Measurements from ENCODE around the gene LEP. TPM values are rescaled to one million over a fixed set of nuclear protein-coding genes. Genes with fewer than 3 reads are reported as not detected.

Gene LEP
- total RNA-seq, 1 experiment from 2014 or later: not detected

DNA sequence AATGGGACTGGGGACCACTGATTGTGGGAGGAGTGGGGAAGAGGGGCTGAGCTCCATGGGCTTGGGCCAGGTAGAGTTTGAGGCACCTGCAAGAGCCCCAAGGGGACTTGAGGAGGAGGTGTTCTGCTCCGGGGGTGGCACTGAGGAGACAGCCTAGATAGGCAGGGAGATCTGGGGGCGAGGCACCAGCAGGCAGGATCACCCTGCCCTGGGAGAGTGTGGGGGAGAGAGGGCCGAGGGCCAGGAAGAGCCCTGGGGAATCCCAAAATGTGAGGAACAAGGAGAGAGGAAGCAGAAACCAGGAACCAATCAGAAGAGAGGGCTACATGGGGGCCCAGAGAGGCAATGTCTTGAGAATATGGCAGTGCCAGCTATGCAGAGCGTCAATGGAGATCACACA lies 34.6 kb downstream of the LEP start:
- no peak overlapping the region for H3K4me3 ChIP-seq (ENCODE audit: low read depth in 2 of 2, low read length in 2 of 2)
- intact Hi-C loops (cut with micrococcal nuclease; ENCODE audit: unreplicated experiment): no loop called here
- H3K36me3 ChIP-seq (ENCODE audit: control insufficient read depth, insufficient read depth, low read length): no peaks in the 10 kb centered on the region
- 0 out of 2 replicates have a peak, but pooled peaks cover 2% of the 10 kb centered on the region for H3K27me3 ChIP-seq (ENCODE audit: control insufficient read depth, insufficient read depth, low read length)
- H3K4me1 ChIP-seq (ENCODE audit: control insufficient read depth, insufficient read depth, low read length): no peaks in the 10 kb centered on the region
- in situ Hi-C loops (cut with HindIII; ENCODE audit: low pct_unique_long_range_greater_than_20kb, low sequenced_read_pairs): no loop called here
- TF ChIP-seq, protein P1, sequence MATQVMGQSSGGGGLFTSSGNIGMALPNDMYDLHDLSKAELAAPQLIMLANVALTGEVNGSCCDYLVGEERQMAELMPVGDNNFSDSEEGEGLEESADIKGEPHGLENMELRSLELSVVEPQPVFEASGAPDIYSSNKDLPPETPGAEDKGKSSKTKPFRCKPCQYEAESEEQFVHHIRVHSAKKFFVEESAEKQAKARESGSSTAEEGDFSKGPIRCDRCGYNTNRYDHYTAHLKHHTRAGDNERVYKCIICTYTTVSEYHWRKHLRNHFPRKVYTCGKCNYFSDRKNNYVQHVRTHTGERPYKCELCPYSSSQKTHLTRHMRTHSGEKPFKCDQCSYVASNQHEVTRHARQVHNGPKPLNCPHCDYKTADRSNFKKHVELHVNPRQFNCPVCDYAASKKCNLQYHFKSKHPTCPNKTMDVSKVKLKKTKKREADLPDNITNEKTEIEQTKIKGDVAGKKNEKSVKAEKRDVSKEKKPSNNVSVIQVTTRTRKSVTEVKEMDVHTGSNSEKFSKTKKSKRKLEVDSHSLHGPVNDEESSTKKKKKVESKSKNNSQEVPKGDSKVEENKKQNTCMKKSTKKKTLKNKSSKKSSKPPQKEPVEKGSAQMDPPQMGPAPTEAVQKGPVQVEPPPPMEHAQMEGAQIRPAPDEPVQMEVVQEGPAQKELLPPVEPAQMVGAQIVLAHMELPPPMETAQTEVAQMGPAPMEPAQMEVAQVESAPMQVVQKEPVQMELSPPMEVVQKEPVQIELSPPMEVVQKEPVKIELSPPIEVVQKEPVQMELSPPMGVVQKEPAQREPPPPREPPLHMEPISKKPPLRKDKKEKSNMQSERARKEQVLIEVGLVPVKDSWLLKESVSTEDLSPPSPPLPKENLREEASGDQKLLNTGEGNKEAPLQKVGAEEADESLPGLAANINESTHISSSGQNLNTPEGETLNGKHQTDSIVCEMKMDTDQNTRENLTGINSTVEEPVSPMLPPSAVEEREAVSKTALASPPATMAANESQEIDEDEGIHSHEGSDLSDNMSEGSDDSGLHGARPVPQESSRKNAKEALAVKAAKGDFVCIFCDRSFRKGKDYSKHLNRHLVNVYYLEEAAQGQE (IDR thresholded peaks at IDR 0.05; ENCODE audit: insufficient read depth in 1 of 2, low read depth in 2 of 2, low read length in 1 of 2): no peak
- TF ChIP-seq SIN3A (IDR thresholded peaks at IDR 0.05; ENCODE audit: borderline replicate concordance, insufficient read depth, low read depth, low read length): no peak
- no peak for TF ChIP-seq TCF7L2 (IDR thresholded peaks at IDR 0.05; ENCODE audit: low read depth, low read length)
- no peak for TF ChIP-seq POLR2AphosphoS5 (IDR thresholded peaks at IDR 0.05; ENCODE audit: low read depth, low read length)
- TF ChIP-seq, protein P2, sequence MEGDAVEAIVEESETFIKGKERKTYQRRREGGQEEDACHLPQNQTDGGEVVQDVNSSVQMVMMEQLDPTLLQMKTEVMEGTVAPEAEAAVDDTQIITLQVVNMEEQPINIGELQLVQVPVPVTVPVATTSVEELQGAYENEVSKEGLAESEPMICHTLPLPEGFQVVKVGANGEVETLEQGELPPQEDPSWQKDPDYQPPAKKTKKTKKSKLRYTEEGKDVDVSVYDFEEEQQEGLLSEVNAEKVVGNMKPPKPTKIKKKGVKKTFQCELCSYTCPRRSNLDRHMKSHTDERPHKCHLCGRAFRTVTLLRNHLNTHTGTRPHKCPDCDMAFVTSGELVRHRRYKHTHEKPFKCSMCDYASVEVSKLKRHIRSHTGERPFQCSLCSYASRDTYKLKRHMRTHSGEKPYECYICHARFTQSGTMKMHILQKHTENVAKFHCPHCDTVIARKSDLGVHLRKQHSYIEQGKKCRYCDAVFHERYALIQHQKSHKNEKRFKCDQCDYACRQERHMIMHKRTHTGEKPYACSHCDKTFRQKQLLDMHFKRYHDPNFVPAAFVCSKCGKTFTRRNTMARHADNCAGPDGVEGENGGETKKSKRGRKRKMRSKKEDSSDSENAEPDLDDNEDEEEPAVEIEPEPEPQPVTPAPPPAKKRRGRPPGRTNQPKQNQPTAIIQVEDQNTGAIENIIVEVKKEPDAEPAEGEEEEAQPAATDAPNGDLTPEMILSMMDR (IDR thresholded peaks at IDR 0.05): no peak
- no TSS peak for BruUV-seq (replicated peaks)
- CTCF ChIA-PET: no interaction called here
- H3K9me3 ChIP-seq (ENCODE audit: control insufficient read depth, insufficient read depth, low read depth, low read length): peaks cover 7% of the 10 kb centered on the region; the same call in 1 of the 2 replicates
- ATAC-seq: no peak
- no peak overlapping the region for H3K27ac ChIP-seq (ENCODE audit: low read length)
- POLR2A ChIA-PET: no interaction called here
- DNase-seq (ENCODE audit: low read depth, low spot score): no peak

DNA sequence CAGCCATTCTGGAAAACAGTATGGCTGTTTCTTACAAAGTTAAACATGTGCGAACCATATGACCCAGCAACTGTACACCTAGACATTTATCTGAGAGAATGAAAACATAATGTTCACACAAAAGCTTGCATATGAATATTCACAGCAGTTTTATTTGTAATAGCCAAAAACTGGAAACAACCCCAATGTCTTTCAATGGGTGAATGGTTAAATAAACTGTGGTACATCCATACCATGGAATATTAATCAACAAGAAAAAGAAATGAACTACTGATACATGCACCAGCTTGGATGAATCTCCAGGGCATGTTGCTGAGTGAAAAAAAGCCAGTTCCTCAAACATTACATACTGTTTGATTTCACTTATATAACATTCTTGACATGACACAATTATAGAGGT lies 37.3 kb downstream of the LEP start:
- H3K36me3 ChIP-seq (ENCODE audit: control insufficient read depth, insufficient read depth, low read length): no peaks in the 10 kb centered on the region
- H3K4me1 ChIP-seq (ENCODE audit: control insufficient read depth, insufficient read depth, low read length): no peaks in the 10 kb centered on the region
- CTCF ChIA-PET: no interaction called here
- H3K27ac ChIP-seq (ENCODE audit: low read length): no peak overlapping the region
- peaks cover 7% of the 10 kb centered on the region; the same call in 1 of the 2 replicates for H3K9me3 ChIP-seq (ENCODE audit: control insufficient read depth, insufficient read depth, low read depth, low read length)
- H3K27me3 ChIP-seq (ENCODE audit: control insufficient read depth, insufficient read depth, low read length): no peaks in the 10 kb centered on the region
- no peak for ATAC-seq
- H3K4me3 ChIP-seq (ENCODE audit: low read depth in 2 of 2, low read length in 2 of 2): no peak overlapping the region
- TF ChIP-seq, protein P1 (IDR thresholded peaks at IDR 0.05; ENCODE audit: insufficient read depth in 1 of 2, low read depth in 2 of 2, low read length in 1 of 2): no peak
- TF ChIP-seq TCF7L2 (IDR thresholded peaks at IDR 0.05; ENCODE audit: low read depth, low read length): no peak
- TF ChIP-seq, protein P2 (IDR thresholded peaks at IDR 0.05): no peak
- no peak for TF ChIP-seq POLR2AphosphoS5 (IDR thresholded peaks at IDR 0.05; ENCODE audit: low read depth, low read length)
- TF ChIP-seq SIN3A (IDR thresholded peaks at IDR 0.05; ENCODE audit: borderline replicate concordance, insufficient read depth, low read depth, low read length): no peak
- POLR2A ChIA-PET: no interaction called here
- in situ Hi-C loops (cut with HindIII; ENCODE audit: low pct_unique_long_range_greater_than_20kb, low sequenced_read_pairs): no loop called here
- intact Hi-C loops (cut with micrococcal nuclease; ENCODE audit: unreplicated experiment): no loop called here
- DNase-seq (ENCODE audit: low read depth, low spot score): no peak
- no TSS peak for BruUV-seq (replicated peaks)

All from Panc1 (cell line).